ENCODE results near the gene MN1. TPM values are rescaled to one million over a fixed set of nuclear protein-coding genes. Genes with fewer than 3 reads are reported as not detected.

MN1 gene
- total RNA-seq, 2 experiments from 2014 or later, result 0.27 to 0.28 TPM

DNA sequence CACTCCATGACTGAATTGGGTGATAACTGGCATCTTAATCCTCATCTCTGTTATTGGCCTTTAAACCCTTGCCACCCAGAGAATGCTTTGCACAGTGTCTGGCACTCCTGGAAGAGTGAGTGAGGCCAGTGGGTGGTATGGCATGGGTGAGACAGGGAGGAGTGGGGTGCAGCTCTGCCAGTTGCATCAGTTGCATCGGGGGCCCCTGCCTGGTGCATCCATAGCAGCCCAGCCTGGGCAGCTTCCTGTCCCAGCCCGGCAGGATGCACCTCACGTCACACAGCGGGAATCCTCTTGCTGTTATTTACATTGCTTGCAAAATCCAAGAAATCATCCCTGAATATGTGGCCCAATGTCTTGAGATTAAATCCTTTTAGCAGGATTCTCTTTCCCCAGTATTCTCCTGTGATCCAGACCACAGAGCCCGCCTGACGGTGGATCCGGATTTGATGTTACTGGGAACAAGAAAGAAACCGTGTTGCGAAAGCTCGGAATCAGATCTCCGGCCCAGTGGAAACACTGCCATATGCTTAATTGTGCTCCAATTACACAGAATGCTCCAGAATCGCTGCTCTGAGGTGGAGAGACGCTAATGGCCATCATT is 37.6 kb upstream of the MN1 start:
- peaks cover 27% of the 10 kb centered on the region for H3K36me3 Mint-ChIP-seq (ENCODE audit: low read depth)
- Histone ChIP-seq H3K4me1 (ENCODE audit: insufficient read depth, low read length) (no peaks in the 10 kb centered on the region), H3K4me3 (ENCODE audit: low read length) (no peak overlapping the region), H3K36me3 (ENCODE audit: insufficient read depth, low read length) (no peaks in the 10 kb centered on the region), H3K27me3 (ENCODE audit: control insufficient read depth in 1 of 2, insufficient read depth in 2 of 2, low read length in 2 of 2) (no peaks in the 10 kb centered on the region), H3K27ac (ENCODE audit: low read depth in 1 of 2, low read length in 2 of 2) (no peak overlapping the region), H3K9me3 (ENCODE audit: control insufficient read depth in 1 of 2, insufficient read depth in 1 of 2, low read length in 2 of 2) (peaks cover 0 to 4% of the 10 kb centered on the region in 2 experiments)
- POLR2A ChIA-PET, result no interaction called here
- no peak overlapping the region for H3K27ac Mint-ChIP-seq
- DNase-seq, result no peak
- no peaks in the 10 kb centered on the region for H3K27me3 Mint-ChIP-seq
- H3K4me1 Mint-ChIP-seq (ENCODE audit: low read depth), result no peaks in the 10 kb centered on the region
- H3K4me3 Mint-ChIP-seq, result no peak overlapping the region
- no peak for ATAC-seq (ENCODE audit: poor library complexity)
- H3K9me3 Mint-ChIP-seq, result peaks cover 7% of the 10 kb centered on the region
- TF ChIP-seq, protein P1, sequence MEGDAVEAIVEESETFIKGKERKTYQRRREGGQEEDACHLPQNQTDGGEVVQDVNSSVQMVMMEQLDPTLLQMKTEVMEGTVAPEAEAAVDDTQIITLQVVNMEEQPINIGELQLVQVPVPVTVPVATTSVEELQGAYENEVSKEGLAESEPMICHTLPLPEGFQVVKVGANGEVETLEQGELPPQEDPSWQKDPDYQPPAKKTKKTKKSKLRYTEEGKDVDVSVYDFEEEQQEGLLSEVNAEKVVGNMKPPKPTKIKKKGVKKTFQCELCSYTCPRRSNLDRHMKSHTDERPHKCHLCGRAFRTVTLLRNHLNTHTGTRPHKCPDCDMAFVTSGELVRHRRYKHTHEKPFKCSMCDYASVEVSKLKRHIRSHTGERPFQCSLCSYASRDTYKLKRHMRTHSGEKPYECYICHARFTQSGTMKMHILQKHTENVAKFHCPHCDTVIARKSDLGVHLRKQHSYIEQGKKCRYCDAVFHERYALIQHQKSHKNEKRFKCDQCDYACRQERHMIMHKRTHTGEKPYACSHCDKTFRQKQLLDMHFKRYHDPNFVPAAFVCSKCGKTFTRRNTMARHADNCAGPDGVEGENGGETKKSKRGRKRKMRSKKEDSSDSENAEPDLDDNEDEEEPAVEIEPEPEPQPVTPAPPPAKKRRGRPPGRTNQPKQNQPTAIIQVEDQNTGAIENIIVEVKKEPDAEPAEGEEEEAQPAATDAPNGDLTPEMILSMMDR (IDR thresholded peaks at IDR 0.05), result no peak
- intact Hi-C loops (cut with DNase I, micrococcal nuclease), result no loop called here
- CTCF ChIA-PET, result no interaction called here

DNA sequence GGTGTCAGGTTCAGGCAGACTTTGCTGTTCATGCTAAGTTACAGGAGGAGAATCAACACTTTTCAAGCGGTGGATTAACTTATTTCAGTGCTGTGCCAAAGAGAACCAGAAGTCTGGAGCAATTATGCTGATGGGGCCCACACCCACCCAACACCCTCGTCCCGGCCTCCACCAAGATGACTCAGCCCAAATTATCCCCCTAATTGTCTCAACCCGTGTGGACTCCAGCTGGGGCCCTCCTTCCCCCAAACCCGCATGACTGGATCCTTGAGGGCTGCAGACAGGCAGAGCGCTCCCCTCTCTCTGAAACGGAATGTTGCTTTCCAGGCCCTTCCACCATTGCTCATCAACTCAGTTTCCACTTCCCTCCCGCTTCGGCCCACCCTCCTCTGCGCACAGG is 34.6 kb upstream of the MN1 start:
- intact Hi-C loops (cut with DNase I, micrococcal nuclease), result no loop called here

DNA sequence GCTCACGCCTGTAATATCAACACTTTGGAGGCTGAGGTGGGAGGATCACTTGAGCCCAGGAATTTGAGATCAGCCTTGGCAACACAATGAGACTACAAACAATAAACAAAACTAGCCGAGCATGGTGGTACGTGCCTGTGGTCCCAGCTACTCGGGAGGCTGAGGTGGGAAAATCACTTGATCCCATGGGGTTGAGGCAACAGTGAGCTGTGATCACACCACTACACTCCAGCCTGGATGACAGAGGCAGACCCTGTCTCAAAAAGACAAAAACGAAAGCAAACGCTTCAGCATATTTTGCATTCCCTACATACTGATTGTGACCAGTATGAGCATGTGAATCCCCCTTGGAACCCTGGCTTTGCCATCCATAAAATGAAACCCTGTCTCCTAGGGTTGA is 33.9 kb upstream of the MN1 start:
- intact Hi-C loops (cut with DNase I, micrococcal nuclease), result no loop called here
- Mint-ChIP-seq H3K36me3 (ENCODE audit: low read depth) (peaks cover 13% of the 10 kb centered on the region), H3K27me3 (no peaks in the 10 kb centered on the region), H3K27ac (no peak overlapping the region), H3K4me3 (no peak overlapping the region), H3K9me3 (peaks cover 7% of the 10 kb centered on the region), H3K4me1 (ENCODE audit: low read depth) (peaks cover 14% of the 10 kb centered on the region)
- DNase-seq (no peak), ATAC-seq (ENCODE audit: poor library complexity) (no peak)
- H3K4me3 ChIP-seq (ENCODE audit: low read length), result no peak overlapping the region
- ChIA-PET CTCF (interaction anchor here (0.5 kb wide), 1 partner anchor 1752 kb away, joined by 3 read pairs; no protein-coding TSS in a partner anchor), POLR2A (no interaction called here)
- H3K4me1 ChIP-seq (ENCODE audit: insufficient read depth, low read length), result no peaks in the 10 kb centered on the region
- H3K27ac ChIP-seq (ENCODE audit: low read depth in 1 of 2, low read length in 2 of 2), result no peak overlapping the region
- no peaks in the 10 kb centered on the region for H3K27me3 ChIP-seq (ENCODE audit: control insufficient read depth in 1 of 2, insufficient read depth in 2 of 2, low read length in 2 of 2)
- H3K36me3 ChIP-seq (ENCODE audit: insufficient read depth, low read length), result no peaks in the 10 kb centered on the region
- peaks cover 0 to 4% of the 10 kb centered on the region in 2 experiments for H3K9me3 ChIP-seq (ENCODE audit: control insufficient read depth in 1 of 2, insufficient read depth in 1 of 2, low read length in 2 of 2)
- TF ChIP-seq, protein P1 (IDR thresholded peaks at IDR 0.05), result no peak

More for the DNA sequence above, 34.6 kb upstream of the MN1 start:
- DNase-seq (no peak), ATAC-seq (ENCODE audit: poor library complexity) (no peak)
- CTCF ChIA-PET, result no interaction called here
- Histone ChIP-seq H3K9me3 (ENCODE audit: control insufficient read depth in 1 of 2, insufficient read depth in 1 of 2, low read length in 2 of 2) (peaks cover 0 to 4% of the 10 kb centered on the region in 2 experiments), H3K27ac (ENCODE audit: low read depth in 1 of 2, low read length in 2 of 2) (no peak overlapping the region), H3K36me3 (ENCODE audit: insufficient read depth, low read length) (no peaks in the 10 kb centered on the region), H3K4me1 (ENCODE audit: insufficient read depth, low read length) (no peaks in the 10 kb centered on the region), H3K4me3 (ENCODE audit: low read length) (no peak overlapping the region), H3K27me3 (ENCODE audit: control insufficient read depth in 1 of 2, insufficient read depth in 2 of 2, low read length in 2 of 2) (no peaks in the 10 kb centered on the region)
- POLR2A ChIA-PET, result no interaction called here
- no peak overlapping the region for H3K4me3 Mint-ChIP-seq
- H3K4me1 Mint-ChIP-seq (ENCODE audit: low read depth), result peaks cover 14% of the 10 kb centered on the region
- peaks cover 13% of the 10 kb centered on the region for H3K36me3 Mint-ChIP-seq (ENCODE audit: low read depth)
- H3K27me3 Mint-ChIP-seq, result no peaks in the 10 kb centered on the region
- H3K9me3 Mint-ChIP-seq, result peaks cover 7% of the 10 kb centered on the region
- H3K27ac Mint-ChIP-seq, result no peak overlapping the region
- TF ChIP-seq, protein P1 (IDR thresholded peaks at IDR 0.05), result no peak
